NCI-H1105 treated with DMSO at 0.1 percent for 48 hours (cell line): ENCODE data around the gene SERINC2.
"Not testable (repeated sequence)": the region's sequence is repeated elsewhere in the genome, so short reads cannot be mapped to it uniquely, and the experiment has no call there.

Experiments
- DNase-seq: peaks from one replicate; lab custom pipeline; 2025; lab: John Stamatoyannopoulos, UW

The SERINC2 gene

DNA sequence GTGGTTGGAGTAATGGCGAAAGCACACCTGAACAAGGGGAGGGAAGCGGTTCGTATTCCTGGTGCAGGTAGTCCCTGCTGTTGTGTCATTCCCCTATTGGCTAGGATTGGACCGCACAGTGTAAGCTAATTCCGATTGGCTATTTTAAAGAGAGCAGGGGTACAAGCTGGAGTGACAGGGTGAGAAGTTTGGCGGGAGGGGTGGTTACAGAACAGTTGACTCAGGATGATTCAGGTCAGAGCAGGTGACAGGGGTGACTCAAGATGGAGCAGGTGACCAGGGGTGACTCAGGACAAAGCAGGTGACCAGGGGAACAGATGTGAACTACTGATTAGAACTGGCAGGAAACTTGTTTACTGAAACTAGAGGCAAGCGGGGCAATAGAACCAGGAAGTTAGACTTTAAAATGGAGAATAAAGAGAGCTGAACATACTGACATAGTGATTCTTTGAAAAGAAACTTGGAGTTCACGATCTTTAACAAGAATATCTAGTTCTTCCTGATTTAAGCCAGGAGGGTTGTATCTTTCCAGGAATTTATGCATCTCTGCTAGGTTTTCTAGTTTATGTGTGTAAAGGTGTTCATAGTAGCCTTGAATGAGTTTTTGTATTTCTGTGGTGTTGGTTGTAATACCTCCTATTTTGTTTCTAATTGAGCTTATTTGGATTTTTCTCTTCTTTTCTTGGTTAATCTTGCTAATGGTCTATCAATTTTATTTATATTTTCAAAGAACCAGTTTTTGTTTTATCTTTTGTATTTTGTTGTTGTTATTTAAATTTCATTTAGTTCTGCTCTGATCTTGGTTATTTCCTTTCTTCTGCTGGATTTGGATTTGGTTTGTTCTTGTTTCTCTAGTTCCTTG lies 58.7 kb downstream of the SERINC2 start:
- DNase-seq = not testable (repeated sequence)

DNA sequence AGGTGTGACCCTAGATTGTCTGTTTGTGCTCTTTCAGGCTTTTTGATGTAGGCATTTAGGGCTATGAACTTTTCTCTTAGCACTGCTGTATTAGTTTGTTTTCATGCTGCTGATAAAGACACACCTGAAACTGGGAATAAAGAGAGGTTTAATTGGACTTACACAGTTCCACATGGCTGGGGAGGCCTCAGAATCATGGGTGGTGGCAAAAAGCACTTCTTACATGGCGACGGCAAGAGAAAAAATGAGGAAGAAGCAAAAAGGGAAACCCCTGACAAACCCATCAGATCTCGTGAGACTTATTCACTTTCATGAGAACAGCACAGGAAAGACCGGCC lies 59.3 kb downstream of the SERINC2 start:
- not testable (repeated sequence) for DNase-seq

DNA sequence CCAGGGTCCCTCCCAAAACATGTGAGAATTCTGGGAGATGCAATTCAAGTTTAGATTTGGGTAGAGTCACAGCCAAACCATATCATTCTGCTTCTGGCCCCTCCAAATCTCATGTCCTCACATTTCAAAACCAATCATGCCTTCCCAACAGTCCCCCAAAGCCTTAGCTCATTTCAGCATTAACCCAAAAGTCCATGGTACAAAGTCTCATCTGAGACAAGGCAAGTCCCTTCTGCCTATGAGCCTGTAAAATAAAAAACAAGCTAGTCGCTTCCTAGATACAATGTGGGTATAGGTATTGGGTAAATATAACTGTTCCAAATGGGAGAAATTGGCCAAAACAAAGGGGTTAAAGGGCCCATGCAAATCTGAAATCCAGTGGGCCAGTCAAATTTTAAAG lies 59.7 kb downstream of the SERINC2 start:
- not testable (repeated sequence) for DNase-seq

DNA sequence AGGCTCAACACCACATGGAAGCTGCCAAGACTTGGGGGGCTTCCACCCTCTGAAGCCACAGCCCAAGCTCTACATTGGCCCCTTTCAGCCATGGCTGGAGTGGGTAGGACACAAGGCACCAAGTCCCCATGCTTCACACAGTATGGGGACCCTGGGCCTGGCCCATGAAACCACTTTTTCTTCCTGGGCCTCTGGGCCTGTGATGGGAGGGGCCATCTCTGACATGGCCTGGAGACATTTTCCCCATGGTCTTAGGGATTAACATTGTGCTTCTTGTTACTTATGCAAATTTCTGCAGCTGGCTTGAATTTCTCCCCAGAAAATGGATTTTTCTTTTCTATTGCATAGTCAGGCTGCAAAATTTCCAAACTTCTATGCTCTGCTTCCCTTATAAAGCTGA lies 60.5 kb downstream of the SERINC2 start:
- DNase-seq = not testable (repeated sequence)

- DNase-seq = not testable (repeated sequence)
Measured at GRCh38 chr1:31474567-31474966, 61.6 kb downstream of the SERINC2 start.

GRCh38 chr1:31476891-31477846 lies 64.2 kb downstream of the SERINC2 start:
- DNase-seq = peak; percentile 50

DNA sequence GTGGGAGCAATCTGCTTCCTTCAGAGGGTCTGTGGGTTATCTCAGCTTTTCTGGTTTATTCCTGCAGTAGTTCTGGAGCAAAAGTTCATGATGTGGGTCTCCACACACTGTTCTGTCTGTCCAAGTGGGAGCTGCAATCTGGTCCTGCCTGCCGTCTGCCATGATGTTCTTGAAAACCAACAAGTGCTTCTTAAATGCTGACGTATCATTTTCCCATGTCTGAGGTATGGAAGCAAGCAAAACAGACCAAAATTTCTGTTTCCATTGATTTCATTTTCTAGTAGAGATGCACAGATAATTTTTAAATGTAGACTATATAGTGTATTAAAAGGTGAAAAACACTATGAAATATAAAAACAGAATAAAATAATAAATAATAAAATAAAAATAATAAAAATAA lies 65.2 kb downstream of the SERINC2 start:
- no peak for DNase-seq

DNA sequence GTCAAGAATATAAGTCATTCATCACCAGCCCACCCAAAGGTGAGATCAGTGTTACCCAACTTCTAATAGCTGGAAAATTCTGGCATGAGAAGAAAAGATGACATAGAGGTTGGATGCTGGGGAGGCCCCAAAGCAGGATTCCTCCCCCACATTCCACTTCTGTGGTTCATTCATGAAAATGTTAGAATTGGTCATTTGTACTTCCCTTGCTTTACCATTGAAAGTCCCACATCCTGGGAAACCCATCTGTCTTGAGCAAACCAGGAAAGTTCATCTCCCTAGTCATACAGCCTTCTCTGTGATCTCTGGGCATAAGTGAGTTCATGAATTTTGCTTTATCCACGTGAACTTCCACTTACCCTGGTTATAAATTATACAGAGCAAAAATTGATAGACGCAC lies 66.8 kb downstream of the SERINC2 start:
- no peak for DNase-seq

DNA sequence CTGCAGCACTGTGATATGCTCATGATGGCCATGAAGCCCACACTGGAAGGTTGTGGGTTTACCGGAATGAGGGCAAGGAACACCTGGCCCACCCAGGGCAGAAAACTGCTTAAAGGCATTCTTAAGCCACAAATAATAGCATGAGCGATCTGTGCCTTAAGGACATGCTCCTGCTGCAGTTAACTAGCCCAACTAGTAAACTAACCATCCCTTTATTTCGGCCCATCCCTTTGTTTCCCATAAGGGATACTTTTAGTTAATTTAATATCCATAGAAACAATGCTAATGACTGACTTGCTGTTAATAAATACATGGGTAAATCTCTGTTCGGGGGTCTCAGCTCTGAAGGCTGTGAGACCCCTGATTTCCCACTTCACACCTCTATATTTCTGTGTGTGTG lies 67.4 kb downstream of the SERINC2 start:
- not testable (repeated sequence) for DNase-seq

- no peak for DNase-seq
Measured at GRCh38 chr1:31482482-31483011, 69.5 kb downstream of the SERINC2 start.

- DNase-seq = no peak
Measured at GRCh38 chr1:31483012-31483946, 70.3 kb downstream of the SERINC2 start.
